Activated T-helper 17 cell treated with anti-CD3 and anti-CD28 coated beads, Interleukin-2, amount 50 U/mL, for 72 hours (primary cell): ENCODE measurements around the gene MKRN2. TPM values are rescaled to one million over a fixed set of nuclear protein-coding genes. Genes with fewer than 3 reads are reported as not detected.
"Not testable (repeated sequence)": the region's sequence is repeated elsewhere in the genome, so short reads cannot be mapped to it uniquely, and the experiment has no call there.

Experiments used
- ATAC-seq: fragments of 150-1000 bp; cut with Tn5 transposase; replicated peaks from 2 replicates; pipeline ENCODE4 v1.10.0; 2021; ENCODE audit warnings: mild to moderate bottlenecking, moderate library complexity
- H3K27ac Mint-ChIP-seq: one replicate; pipeline ENCODE4 v1.8.0; 2022; ENCODE audit warnings: mixed read lengths
- H3K27me3 Mint-ChIP-seq: one replicate; pipeline ENCODE4 v1.8.0; 2022; ENCODE audit warnings: mixed read lengths
- H3K36me3 Mint-ChIP-seq: one replicate; pipeline ENCODE4 v1.8.0; 2022; ENCODE audit warnings: low read depth, mild to moderate bottlenecking, mixed read lengths
- H3K4me1 Mint-ChIP-seq: one replicate; pipeline ENCODE4 v1.8.0; 2022; ENCODE audit warnings: mixed read lengths
- H3K4me3 Mint-ChIP-seq: one replicate; pipeline ENCODE4 v1.8.0; 2022; ENCODE audit warnings: mild to moderate bottlenecking, mixed read lengths
- H3K9me3 Mint-ChIP-seq: one replicate; pipeline ENCODE4 v1.8.0; 2022; ENCODE audit warnings: mixed read lengths
- total RNA-seq, 2 donors: library from RNA; stranded (reverse); gene quantifications; one replicate each; pipeline ENCODE4 v1.2.3, GENCODE V29; 2022

Gene MKRN2
- total RNA-seq, 2 donors from 2014 or later: 17.2 to 25.8 TPM

DNA sequence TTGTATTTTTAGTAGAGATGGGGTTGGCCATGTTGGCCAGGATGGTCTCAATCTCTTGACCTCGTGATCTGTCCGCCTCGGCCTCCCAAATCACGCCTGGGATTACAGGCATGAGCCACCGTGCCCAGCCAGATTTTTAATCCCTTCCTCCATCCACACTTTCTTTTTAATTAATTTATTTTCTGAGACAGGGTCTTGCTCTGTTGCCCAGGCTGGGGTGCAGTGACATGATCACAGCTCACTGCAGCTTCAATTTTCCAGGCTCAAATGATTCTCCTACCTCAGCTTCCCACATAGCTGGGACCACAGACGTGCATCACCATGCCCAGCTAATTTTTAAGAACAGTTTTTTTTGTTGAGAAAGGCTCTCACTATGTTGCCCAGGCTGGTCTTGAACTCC lies 63.4 kb downstream of the MKRN2 start:
- Mint-ChIP-seq H3K9me3 (no peaks in the 10 kb centered on the region), H3K27ac (no peak overlapping the region), H3K4me1 (peaks cover 41% of the 10 kb centered on the region), H3K4me3 (no peak overlapping the region), H3K27me3 (no peaks in the 10 kb centered on the region), H3K36me3 (peaks cover 34% of the 10 kb centered on the region)
- ATAC-seq: no peak

DNA sequence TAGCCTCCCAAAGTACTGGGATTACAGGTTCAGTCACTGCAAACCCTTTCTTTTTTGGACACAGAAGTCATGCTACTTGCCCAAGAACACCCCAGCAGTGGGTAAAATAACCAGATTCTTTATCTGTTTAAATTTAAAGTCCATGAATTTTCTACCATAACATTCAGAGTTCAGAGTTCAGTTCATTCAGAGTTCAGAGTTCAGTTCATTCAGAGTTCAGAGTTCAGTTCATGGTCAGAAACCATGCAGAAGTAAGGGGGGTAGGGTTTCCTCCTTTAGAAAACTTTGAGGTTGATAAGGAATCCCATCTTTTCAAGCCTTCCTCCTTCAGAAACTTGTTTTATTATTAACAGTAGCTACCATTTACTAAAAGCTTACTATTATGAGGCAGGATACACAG lies 63.8 kb downstream of the MKRN2 start:
- Mint-ChIP-seq H3K36me3 (peaks cover 31% of the 10 kb centered on the region), H3K27ac (no peak overlapping the region)
- no peak for ATAC-seq

DNA sequence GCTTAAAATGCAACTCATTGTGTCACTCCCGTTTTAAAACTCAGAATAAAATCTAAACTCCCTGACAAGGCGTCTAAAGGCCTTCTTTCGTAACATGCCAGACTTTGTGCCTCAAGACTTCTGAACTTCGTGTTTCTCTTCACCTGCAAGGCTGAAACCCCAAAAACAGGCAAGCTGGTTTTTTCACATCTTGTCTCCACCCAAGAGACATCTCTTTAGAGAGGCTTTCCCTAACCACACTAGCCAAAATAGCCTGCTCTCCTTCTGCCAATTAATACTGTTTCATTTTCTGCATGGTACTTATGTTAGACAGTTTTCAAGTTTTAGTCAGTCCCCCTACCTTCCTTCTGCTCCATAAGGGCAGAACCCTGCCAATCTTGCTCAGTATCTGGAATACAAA lies 65.4 kb downstream of the MKRN2 start:
- H3K36me3 Mint-ChIP-seq: peaks cover 15% of the 10 kb centered on the region
- no peaks in the 10 kb centered on the region for H3K9me3 Mint-ChIP-seq
- no peak overlapping the region for H3K4me3 Mint-ChIP-seq
- H3K27me3 Mint-ChIP-seq: no peaks in the 10 kb centered on the region
- no peak for ATAC-seq
- peaks cover 38% of the 10 kb centered on the region for H3K4me1 Mint-ChIP-seq
- H3K27ac Mint-ChIP-seq: peak overlapping the region; percentile 68

More for the DNA sequence above, 63.8 kb downstream of the MKRN2 start:
- Mint-ChIP-seq H3K4me1 (peaks cover 41% of the 10 kb centered on the region), H3K4me3 (no peak overlapping the region), H3K27me3 (no peaks in the 10 kb centered on the region), H3K9me3 (no peaks in the 10 kb centered on the region)

DNA sequence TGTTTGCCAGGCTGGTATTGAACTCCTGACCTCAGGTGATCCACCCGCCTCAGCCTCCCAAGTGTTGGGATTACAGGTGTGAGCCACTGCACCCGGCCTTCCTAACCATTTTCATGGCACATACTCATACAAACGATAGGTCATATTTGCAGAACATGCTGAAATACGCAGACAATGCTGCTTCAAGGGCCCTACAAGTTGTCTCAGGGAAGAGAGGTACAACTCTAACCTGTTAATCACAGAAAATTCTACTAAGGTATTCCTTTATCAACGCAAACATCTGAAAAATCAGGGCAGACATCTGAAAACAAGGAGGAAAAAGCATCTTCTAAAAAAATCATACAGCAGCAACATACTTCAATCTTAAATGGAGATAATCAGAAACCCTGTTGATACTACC lies 67.2 kb downstream of the MKRN2 start:
- Mint-ChIP-seq H3K9me3 (no peaks in the 10 kb centered on the region), H3K4me3 (no peak overlapping the region), H3K27ac (peak overlapping the region; percentile 50), H3K27me3 (no peaks in the 10 kb centered on the region), H3K4me1 (peaks cover 38% of the 10 kb centered on the region), H3K36me3 (no peaks in the 10 kb centered on the region)
- ATAC-seq: no peak

DNA sequence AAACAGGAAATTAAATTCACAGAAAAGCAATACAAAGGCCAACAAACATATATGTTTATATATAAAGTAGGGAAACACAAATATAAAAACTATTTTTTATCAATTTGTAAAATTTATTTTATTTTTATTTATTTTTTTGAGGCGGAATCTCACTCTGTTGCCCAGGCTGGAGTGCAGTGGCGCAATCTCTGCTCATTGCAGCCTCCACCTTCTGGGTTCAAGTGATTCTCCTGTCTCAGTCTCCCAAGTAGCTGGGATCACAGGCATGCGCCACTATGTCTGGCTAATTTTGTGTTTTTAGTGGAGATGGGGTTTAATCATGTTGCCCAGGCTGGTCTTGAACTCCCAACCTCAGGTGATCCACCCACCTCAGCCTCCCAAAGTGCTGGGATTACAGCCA lies 68.1 kb downstream of the MKRN2 start:
- Mint-ChIP-seq H3K4me1 (peaks cover 42% of the 10 kb centered on the region), H3K4me3 (peak overlapping the region; percentile 58)
- not testable (repeated sequence) for H3K27ac Mint-ChIP-seq, ATAC-seq, H3K27me3 Mint-ChIP-seq, H3K9me3 Mint-ChIP-seq, H3K36me3 Mint-ChIP-seq

DNA sequence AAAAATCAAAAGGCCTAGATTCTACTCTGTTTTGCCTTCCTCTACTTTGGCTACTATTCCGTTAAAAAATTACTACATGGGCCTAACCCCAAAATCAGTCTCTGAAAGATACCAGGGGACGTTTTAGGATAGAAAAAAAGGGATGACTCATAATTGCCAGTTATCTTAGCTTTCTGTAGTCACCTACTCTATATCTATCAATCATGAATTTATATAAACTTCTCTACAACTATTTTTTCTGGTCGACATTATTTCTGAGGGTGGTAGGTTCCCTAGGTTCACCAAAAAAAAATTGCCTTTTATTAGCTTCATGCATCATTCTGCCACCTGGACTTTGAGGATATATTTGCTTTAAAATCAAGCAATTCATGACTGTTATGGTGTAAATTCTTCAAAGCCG lies 70.5 kb downstream of the MKRN2 start:
- peak overlapping the region; percentile 60 for H3K27ac Mint-ChIP-seq
- peak; percentile 65 for ATAC-seq
- no peaks in the 10 kb centered on the region for H3K27me3 Mint-ChIP-seq
- peak overlapping the region; percentile 31 for H3K4me3 Mint-ChIP-seq
- peaks cover 41% of the 10 kb centered on the region for H3K4me1 Mint-ChIP-seq
- H3K9me3 Mint-ChIP-seq: no peaks in the 10 kb centered on the region
- no peaks in the 10 kb centered on the region for H3K36me3 Mint-ChIP-seq

DNA sequence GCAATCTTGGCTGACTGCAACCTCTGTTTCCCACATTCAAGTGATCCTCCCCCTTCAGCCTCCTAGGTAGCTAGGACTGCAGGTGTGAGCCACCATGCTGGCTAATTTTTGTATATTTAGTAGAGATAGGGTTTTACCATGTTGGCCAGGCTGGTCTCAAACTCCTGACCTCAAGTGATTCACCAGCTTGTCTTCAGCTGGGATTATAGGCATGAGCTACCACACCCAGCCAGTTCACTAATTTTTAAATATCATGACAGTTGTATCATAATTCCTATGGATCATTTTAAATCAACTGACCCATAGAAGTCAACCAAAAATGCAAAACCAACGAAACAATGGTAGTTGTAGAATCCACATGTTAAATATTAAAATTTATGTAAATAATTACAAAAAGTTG lies 71.9 kb downstream of the MKRN2 start:
- no peaks in the 10 kb centered on the region for H3K9me3 Mint-ChIP-seq
- H3K27ac Mint-ChIP-seq: no peak overlapping the region
- peaks cover 6% of the 10 kb centered on the region for H3K36me3 Mint-ChIP-seq
- no peak overlapping the region for H3K4me3 Mint-ChIP-seq
- no peak for ATAC-seq
- peaks cover 42% of the 10 kb centered on the region for H3K4me1 Mint-ChIP-seq
- no peaks in the 10 kb centered on the region for H3K27me3 Mint-ChIP-seq

DNA sequence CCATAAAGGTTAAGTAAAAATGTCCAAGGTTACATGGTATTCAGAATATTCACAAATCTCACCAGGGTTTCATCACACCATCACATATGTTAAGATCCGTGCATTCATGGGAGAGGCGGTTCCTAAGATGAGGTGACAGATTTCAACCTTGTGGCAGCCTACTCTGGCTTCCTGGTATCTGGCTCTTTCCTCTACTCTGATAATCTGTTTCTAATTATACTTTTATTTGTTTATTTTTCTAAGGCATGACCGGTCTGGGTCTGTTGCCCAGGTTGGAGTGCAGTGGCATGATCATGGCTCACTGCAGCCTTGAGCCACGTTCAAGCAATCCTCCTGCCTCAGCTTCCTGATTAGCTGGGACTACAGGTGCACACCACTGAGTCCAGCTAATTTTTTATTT lies 72.7 kb downstream of the MKRN2 start:
- Mint-ChIP-seq H3K4me1 (peaks cover 35% of the 10 kb centered on the region), H3K9me3 (no peaks in the 10 kb centered on the region), H3K27me3 (no peaks in the 10 kb centered on the region), H3K27ac (no peak overlapping the region), H3K36me3 (peaks cover 6% of the 10 kb centered on the region), H3K4me3 (no peak overlapping the region)
- ATAC-seq: no peak

DNA sequence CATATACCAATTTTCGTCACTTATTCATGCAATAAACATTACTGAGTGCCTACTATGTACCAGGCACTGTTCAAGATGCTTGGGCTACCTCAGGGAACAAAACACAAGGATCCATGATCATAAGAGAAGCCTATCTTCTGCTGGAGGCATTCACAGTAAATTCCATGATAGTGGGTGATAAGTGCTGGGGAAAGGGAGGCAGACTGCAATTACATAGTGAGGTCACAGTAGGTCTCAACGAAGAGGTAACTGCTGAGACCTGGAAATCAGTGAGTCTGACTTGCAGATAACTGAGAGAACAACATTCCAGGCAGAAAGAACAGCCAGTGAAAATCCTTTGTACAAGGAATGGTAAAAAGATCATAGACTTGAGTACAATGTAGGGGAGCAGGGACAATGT lies 73.4 kb downstream of the MKRN2 start:
- Mint-ChIP-seq H3K36me3 (peaks cover 6% of the 10 kb centered on the region), H3K9me3 (no peaks in the 10 kb centered on the region), H3K4me3 (no peak overlapping the region), H3K27ac (no peak overlapping the region), H3K4me1 (peaks cover 33% of the 10 kb centered on the region), H3K27me3 (no peaks in the 10 kb centered on the region)
- ATAC-seq: no peak

DNA sequence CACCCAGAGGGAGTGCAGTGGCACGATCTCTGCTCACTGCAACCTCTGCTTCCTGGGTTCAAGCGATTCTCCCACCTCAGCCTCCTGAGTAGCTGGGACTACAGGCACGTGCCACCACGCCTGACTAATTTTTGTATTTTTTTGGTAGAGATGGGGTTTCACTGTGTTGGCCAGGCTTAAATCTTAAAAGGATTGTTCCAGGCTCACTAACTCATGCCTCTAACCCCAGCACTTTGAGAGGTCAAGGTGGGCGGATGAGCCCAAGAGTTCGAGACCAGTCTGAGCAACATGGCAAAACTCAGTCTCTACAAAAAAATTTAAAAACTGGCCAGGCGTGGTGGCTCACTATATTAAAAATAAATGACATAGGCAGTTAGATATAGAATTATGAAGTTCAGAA lies 74.0 kb downstream of the MKRN2 start:
- not testable (repeated sequence) for H3K4me3 Mint-ChIP-seq, H3K36me3 Mint-ChIP-seq, H3K27ac Mint-ChIP-seq, ATAC-seq, H3K9me3 Mint-ChIP-seq, H3K27me3 Mint-ChIP-seq
- peaks cover 30% of the 10 kb centered on the region for H3K4me1 Mint-ChIP-seq

DNA sequence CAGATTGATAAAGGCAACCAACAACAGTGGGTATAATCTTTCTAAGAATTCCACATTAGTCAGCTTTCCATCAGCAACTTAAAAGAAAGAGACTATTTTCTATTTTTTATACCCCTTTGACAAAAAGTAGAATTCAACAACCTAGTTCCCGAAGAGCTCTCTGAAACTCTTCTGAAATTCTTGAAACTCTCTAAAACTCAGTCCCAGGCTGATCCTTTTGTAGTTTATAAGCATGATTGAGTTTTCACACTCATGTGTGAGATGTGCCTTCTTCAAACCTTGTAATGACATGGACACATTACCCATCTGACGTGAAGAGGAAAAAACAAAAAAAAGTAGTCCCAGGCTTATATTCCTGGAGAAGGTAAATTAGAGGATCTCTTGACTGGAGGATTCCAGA lies 75.6 kb downstream of the MKRN2 start:
- Mint-ChIP-seq H3K4me1 (peaks cover 24% of the 10 kb centered on the region), H3K9me3 (no peaks in the 10 kb centered on the region), H3K27me3 (no peaks in the 10 kb centered on the region), H3K4me3 (peak overlapping the region; percentile 13), H3K36me3 (peaks cover 18% of the 10 kb centered on the region), H3K27ac (peak overlapping the region; percentile 50)
- no peak for ATAC-seq

DNA sequence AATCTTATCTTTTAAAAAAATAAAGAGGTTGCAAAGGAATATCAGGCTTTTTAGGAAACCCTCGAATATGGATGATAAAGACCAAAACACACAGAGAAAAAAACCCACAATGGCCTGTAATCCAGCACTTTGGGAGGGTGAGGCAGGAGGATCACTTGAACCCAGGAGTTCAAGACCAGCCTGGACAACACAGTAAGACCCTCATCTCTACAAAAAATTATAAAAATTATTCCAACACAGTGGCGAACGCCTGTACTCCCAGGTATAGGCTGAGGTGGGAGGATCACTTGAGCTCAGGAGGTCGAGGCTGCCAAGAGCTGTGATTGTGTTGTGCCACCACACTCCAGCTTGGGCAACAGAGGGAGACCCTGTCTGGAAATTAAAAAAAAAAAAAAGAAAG lies 76.2 kb downstream of the MKRN2 start:
- ATAC-seq: no peak
- H3K9me3 Mint-ChIP-seq: no peaks in the 10 kb centered on the region
- H3K36me3 Mint-ChIP-seq: peaks cover 23% of the 10 kb centered on the region
- H3K27ac Mint-ChIP-seq: no peak overlapping the region
- peaks cover 25% of the 10 kb centered on the region for H3K4me1 Mint-ChIP-seq
- no peaks in the 10 kb centered on the region for H3K27me3 Mint-ChIP-seq
- H3K4me3 Mint-ChIP-seq: no peak overlapping the region

Other genes starting within 250 kb of the MKRN2 start
- gene TSEN2, start 72.6 kb upstream of the MKRN2 start, total RNA-seq: 10 to 100 TPM in 1 of 2 donors, 1 to 10 TPM in 1; 8.9 to 20.2 TPM
- gene MKRN2OS, start 11.6 kb upstream of the MKRN2 start, total RNA-seq: not detected
- gene RAF1, start 107.0 kb downstream of the MKRN2 start, total RNA-seq: 10 to 100 TPM; 91.5 to 97.3 TPM
- not detected for gene TMEM40, start 202.2 kb downstream of the MKRN2 start, total RNA-seq
- under 1 TPM; 0.19 to 0.85 TPM for gene CAND2, start 239.6 kb downstream of the MKRN2 start, total RNA-seq